CD8-positive, alpha-beta memory T cell (primary cell): ENCODE results near the gene IFIT3. TPM values are rescaled to one million over a fixed set of nuclear protein-coding genes. Genes with fewer than 3 reads are reported as not detected.

ENCODE experiments used
- CTCF ChIA-PET: fragments of 350-600 bp; sonication (Branson Sonifier 250); formaldehyde crosslinking; loops from one replicate; lab custom pipeline; 2021; ENCODE audit warnings: antibody characterized with exemption; lab: Charles Lee
- POLR2A ChIA-PET: fragments of 350-600 bp; sonication (Branson Sonifier 250); formaldehyde crosslinking; loops from one replicate; lab custom pipeline; 2021; ENCODE audit warnings: antibody characterized with exemption; lab: Charles Lee
- DNase-seq, 5 donors: peaks; one replicate each; pipeline versions ENCODE4 v3.0.0 to v3.0.0-alpha.2; 2020 to 2022; ENCODE audit warnings: mixed read lengths in 1 of 5
- H3K27ac ChIP-seq: one replicate; pipeline ENCODE4 v1.7.0; 2013; ENCODE audit warnings: low read depth, mild to moderate bottlenecking, low read length, moderate library complexity
- H3K27me3 ChIP-seq: 2 replicates; pipeline ENCODE4 v1.7.0; 2013; ENCODE audit warnings: low read length, mild to moderate bottlenecking; ENCODE audit not compliant: insufficient read depth, poor library complexity, severe bottlenecking
- H3K36me3 ChIP-seq: 2 replicates; pipeline ENCODE4 v1.7.0; 2013; ENCODE audit warnings: mild to moderate bottlenecking, low read length, moderate library complexity; ENCODE audit not compliant: insufficient read depth
- H3K4me1 ChIP-seq: 2 replicates; pipeline ENCODE4 v1.7.0; 2013; ENCODE audit warnings: mild to moderate bottlenecking, low read length, moderate library complexity; ENCODE audit not compliant: insufficient read depth
- H3K4me3 ChIP-seq: 2 replicates; pipeline ENCODE4 v1.7.0; 2013; ENCODE audit warnings: mild to moderate bottlenecking, low read length
- H3K9me3 ChIP-seq: 2 replicates; pipeline ENCODE4 v1.7.0; 2013; ENCODE audit warnings: mild to moderate bottlenecking, low read length
- H3K27ac Mint-ChIP-seq, 8 donors: one replicate each; pipeline ENCODE4 v1.8.0; 2020 to 2021; ENCODE audit warnings: mixed read lengths in 8 of 8, mild to moderate bottlenecking in 6 of 8, inconsistent platforms in 3 of 8, moderate library complexity in 3 of 8
- H3K27me3 Mint-ChIP-seq, 2 donors: one replicate each; pipeline ENCODE4 v1.8.0; 2020 to 2021; ENCODE audit warnings: mixed read lengths in 2 of 2, mild to moderate bottlenecking in 1 of 2, moderate library complexity in 1 of 2
- H3K36me3 Mint-ChIP-seq, 3 donors: one replicate each; pipeline ENCODE4 v1.8.0; 2020 to 2021; ENCODE audit warnings: mixed read lengths in 3 of 3, inconsistent platforms in 1 of 3, mild to moderate bottlenecking in 1 of 3
- H3K4me1 Mint-ChIP-seq, 3 donors: one replicate each; pipeline ENCODE4 v1.8.0; 2020 to 2021; ENCODE audit warnings: mixed read lengths in 3 of 3, inconsistent platforms in 1 of 3, mild to moderate bottlenecking in 1 of 3
- H3K4me3 Mint-ChIP-seq, 7 donors: one replicate each; pipeline ENCODE4 v1.8.0; 2020 to 2021; ENCODE audit warnings: mixed read lengths in 7 of 7, mild to moderate bottlenecking in 6 of 7, moderate library complexity in 4 of 7, inconsistent platforms in 2 of 7
- H3K9me3 Mint-ChIP-seq, 5 donors: one replicate each; pipeline ENCODE4 v1.8.0; 2020 to 2022; ENCODE audit warnings: mixed read lengths in 5 of 5, mild to moderate bottlenecking in 3 of 5, moderate library complexity in 2 of 5, inconsistent platforms in 1 of 5
- polyA plus RNA-seq: library from polyadenylated mRNA; unstranded; fragments of 300-500 nt; fragmentation: Illumina TruSeq; gene quantifications from one replicate; pipeline ENCODE4 v1.2.3, GENCODE V29; 2021
- total RNA-seq, 2 experiments: library from RNA; stranded (reverse); gene quantifications; one replicate each; pipeline ENCODE4 v1.2.3, GENCODE V29; 2021

Gene IFIT3
- total and polyA plus RNA-seq, 3 experiments from 2014 or later, result 0.35 to 3.7 (median 0.63) TPM

DNA sequence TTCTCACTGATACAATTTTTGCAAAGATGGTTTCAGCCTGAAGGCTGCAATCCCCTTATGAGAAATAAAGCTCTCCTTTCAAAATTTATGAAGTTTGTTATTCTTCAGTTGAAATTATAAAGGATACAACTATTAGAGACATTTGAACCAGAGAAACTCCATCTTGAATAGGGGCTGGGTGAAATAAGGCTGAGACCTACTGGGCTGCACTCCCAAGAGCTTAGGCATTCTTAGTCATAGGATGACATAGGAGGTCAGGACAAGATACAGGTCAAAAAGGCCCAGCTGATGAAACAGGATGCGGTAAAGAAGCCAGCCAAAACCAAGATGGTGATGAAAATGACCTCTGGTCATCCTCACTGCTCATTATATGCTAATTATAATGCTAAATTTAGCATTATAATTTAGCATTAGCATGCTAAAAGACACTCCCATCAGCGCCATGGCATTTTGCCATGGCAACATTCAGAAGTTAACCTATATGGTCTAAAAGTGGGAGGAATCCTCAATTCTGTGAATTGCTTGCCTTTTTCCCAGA, 27.7 kb downstream of the IFIT3 start:
- no peak for DNase-seq
- Histone ChIP-seq H3K4me1 (no peaks in the 10 kb centered on the region), H3K4me3 (no peak overlapping the region), H3K27ac (no peak overlapping the region), H3K9me3 (no peaks in the 10 kb centered on the region), H3K36me3 (no peaks in the 10 kb centered on the region), H3K27me3 (no peaks in the 10 kb centered on the region)
- Mint-ChIP-seq H3K36me3 (peaks cover 0 to 4% (median 2%) of the 10 kb centered on the region in 3 donors), H3K4me1 (no peaks in the 10 kb centered on the region), H3K27me3 (peaks cover 19 to 38% of the 10 kb centered on the region in 2 donors), H3K9me3 (peaks cover 0 to 5% (median 0%) of the 10 kb centered on the region in 5 donors), H3K4me3 (no peak overlapping the region), H3K27ac (no peak overlapping the region)
- ChIA-PET CTCF (no interaction called here), POLR2A (no interaction called here)

DNA sequence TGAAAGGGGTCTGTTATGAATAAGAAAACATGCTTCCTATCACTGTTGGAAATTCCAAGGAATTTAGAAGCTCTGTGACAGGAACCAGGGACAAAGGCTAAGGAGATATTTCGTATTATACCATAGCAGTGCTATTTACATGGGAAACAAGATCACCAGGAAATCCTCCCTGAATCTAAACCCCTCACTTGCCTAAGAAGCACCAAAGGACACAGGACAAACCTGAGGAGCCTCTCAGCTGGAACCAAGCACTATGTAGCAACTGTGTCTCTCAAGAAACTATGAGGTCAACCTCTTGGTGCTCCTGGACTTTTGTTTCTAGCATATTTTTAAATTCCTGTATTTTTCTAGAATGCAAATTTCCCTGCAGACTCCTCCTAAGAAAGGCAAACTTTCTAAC, 29.3 kb downstream of the IFIT3 start:
- no peaks in the 10 kb centered on the region for H3K36me3 ChIP-seq
- H3K27me3 ChIP-seq, result no peaks in the 10 kb centered on the region
- no peak overlapping the region for H3K4me3 ChIP-seq
- Mint-ChIP-seq H3K9me3 (peaks cover 0 to 5% (median 0%) of the 10 kb centered on the region in 5 donors), H3K4me3 (no peak overlapping the region), H3K27ac (no peak overlapping the region), H3K27me3 (peaks cover 16 to 34% of the 10 kb centered on the region in 2 donors), H3K4me1 (no peaks in the 10 kb centered on the region), H3K36me3 (peaks cover 0 to 4% (median 2%) of the 10 kb centered on the region in 3 donors)
- no peaks in the 10 kb centered on the region for H3K9me3 ChIP-seq
- DNase-seq, result no peak
- ChIA-PET CTCF (no interaction called here), POLR2A (no interaction called here)
- no peak overlapping the region for H3K27ac ChIP-seq
- no peaks in the 10 kb centered on the region for H3K4me1 ChIP-seq

DNA sequence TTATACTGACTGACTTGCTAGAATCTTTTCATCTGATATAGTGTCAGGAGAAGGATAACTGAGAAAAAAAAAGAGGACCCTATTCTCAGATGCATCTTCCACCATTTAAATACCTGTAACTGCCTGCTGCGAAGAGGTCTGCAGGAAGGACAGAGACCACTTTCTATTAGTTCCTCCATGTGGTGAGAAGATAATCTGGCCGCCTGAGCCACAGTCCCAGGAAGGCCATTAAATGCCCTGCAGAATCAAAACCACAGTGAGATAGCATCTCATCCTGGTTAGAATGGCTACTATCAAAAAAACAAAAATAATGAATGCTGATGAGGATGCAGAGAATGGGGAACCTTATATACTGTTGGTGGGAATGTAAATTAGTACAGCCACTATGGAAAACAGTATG, 30.2 kb downstream of the IFIT3 start:
- peaks cover 12 to 28% of the 10 kb centered on the region in 2 donors for H3K27me3 Mint-ChIP-seq
- H3K36me3 Mint-ChIP-seq, result peaks cover 0 to 4% (median 2%) of the 10 kb centered on the region in 3 donors
- peaks cover 0 to 5% (median 0%) of the 10 kb centered on the region in 5 donors for H3K9me3 Mint-ChIP-seq
- H3K9me3 ChIP-seq, result no peaks in the 10 kb centered on the region
- no peak overlapping the region for H3K27ac Mint-ChIP-seq
- H3K27ac ChIP-seq, result no peak overlapping the region
- ChIA-PET POLR2A (no interaction called here), CTCF (no interaction called here)
- H3K36me3 ChIP-seq, result no peaks in the 10 kb centered on the region
- H3K4me1 Mint-ChIP-seq, result no peaks in the 10 kb centered on the region
- no peaks in the 10 kb centered on the region for H3K27me3 ChIP-seq
- H3K4me3 ChIP-seq, result no peak overlapping the region
- no peak overlapping the region for H3K4me3 Mint-ChIP-seq
- DNase-seq, result no peak
- H3K4me1 ChIP-seq, result no peaks in the 10 kb centered on the region

DNA sequence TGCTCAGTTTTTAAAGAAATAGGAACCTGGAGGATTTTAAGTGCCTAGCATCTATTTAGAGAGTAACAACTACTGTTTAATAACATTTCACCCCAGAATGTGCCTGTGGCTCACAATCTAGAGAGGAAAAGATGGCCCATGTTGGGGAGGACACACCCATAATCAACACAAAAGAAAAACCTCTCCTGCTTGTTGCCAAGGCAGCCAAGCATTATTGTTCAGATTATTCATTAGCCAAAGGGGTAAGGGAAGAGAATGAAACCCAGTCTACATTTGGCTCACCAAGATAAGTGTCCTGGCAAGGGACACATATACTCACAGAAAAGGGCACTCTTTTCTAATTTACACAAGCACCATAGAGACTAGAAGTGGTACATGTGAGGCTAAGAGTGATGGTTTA, 32.4 kb downstream of the IFIT3 start:
- no peaks in the 10 kb centered on the region for H3K27me3 ChIP-seq
- Mint-ChIP-seq H3K9me3 (no peaks in the 10 kb centered on the region), H3K4me1 (peaks cover 0 to 7% (median 4%) of the 10 kb centered on the region in 3 donors), H3K27ac (no peak overlapping the region), H3K4me3 (no peak overlapping the region), H3K36me3 (no peaks in the 10 kb centered on the region), H3K27me3 (peaks cover 6 to 12% of the 10 kb centered on the region in 2 donors)
- H3K27ac ChIP-seq, result no peak overlapping the region
- no peak overlapping the region for H3K4me3 ChIP-seq
- ChIA-PET CTCF (no interaction called here), POLR2A (no interaction called here)
- H3K9me3 ChIP-seq, result no peaks in the 10 kb centered on the region
- DNase-seq, result no peak
- peaks cover 5% of the 10 kb centered on the region for H3K4me1 ChIP-seq
- no peaks in the 10 kb centered on the region for H3K36me3 ChIP-seq

DNA sequence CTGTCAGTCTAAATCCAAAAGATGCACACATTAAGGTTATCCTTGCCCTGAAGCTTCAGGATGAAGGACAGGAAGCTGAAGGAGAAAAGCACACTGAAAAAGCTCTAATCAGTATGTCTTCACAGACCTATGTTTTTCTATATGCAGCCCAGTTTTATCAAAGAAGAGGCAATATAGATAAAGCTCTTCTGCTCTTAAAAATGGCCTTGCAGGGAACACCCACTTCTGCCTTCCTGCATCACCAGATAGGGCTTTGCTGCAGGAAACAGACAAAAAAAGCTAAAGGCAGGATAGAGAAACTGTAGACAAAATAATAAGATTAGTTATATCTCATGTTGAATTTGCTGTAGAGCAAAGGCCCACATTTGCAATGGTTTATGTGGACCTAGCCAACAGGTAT, 35.1 kb downstream of the IFIT3 start:
- Mint-ChIP-seq H3K36me3 (no peaks in the 10 kb centered on the region), H3K27me3 (peaks cover 7% of the 10 kb centered on the region in 2 donors), H3K27ac (no peak overlapping the region), H3K4me1 (peaks cover 7 to 15% (median 11%) of the 10 kb centered on the region in 3 donors), H3K4me3 (no peak overlapping the region), H3K9me3 (no peaks in the 10 kb centered on the region)
- Histone ChIP-seq H3K27ac (no peak overlapping the region), H3K36me3 (no peaks in the 10 kb centered on the region), H3K4me3 (no peak overlapping the region), H3K4me1 (peaks cover 5% of the 10 kb centered on the region), H3K27me3 (no peaks in the 10 kb centered on the region), H3K9me3 (no peaks in the 10 kb centered on the region)
- CTCF ChIA-PET, result interaction anchor here (0.6 to 0.9 kb wide), 2 partner anchors 16 to 59 kb away, joined by 3 to 4 read pairs; no protein-coding TSS in a partner anchor
- POLR2A ChIA-PET, result no interaction called here
- no peak for DNase-seq

DNA sequence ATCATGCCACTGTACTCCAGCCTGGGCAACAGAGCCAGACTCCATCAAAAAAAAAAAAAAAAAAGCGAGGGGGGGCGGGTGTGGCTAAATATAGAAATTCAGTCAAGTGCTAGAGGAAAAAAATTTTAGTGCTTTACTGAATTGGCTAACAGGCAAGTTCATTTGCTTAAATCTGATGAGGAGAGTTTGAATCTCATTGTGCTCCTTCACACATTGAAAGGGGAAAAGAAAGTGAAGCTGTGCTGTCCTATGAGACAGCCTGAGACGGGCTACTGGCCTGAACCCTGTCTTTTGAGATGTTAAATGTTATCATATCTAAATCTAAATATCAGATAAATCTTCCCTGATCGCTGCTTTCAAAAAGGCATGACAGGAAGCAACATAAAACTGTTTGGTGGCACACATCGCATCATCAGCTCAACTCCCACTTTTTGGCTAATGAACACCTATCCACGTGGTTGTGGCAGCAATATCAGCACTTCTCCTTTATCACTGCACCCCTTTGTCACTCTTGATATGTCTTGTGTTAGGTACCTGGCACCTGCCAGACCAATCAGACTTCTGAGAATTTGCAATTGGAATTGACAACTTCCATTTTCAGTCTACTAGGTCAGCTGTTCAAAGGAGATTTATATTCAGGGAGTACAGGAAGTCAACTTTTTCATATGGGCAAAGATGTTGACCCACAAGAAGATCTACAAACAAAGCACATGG, 36.1 kb downstream of the IFIT3 start:
- Mint-ChIP-seq H3K9me3 (no peaks in the 10 kb centered on the region), H3K27me3 (peaks cover 7% of the 10 kb centered on the region in 2 donors), H3K27ac (no peak overlapping the region), H3K36me3 (no peaks in the 10 kb centered on the region), H3K4me3 (no peak overlapping the region), H3K4me1 (peaks cover 11 to 18% (median 16%) of the 10 kb centered on the region in 3 donors)
- H3K4me3 ChIP-seq, result no peak overlapping the region
- ChIA-PET CTCF (interaction anchor here (0.6 to 1.1 kb wide), 3 partner anchors 25 to 337 kb away, joined by 3 to 4 read pairs (median 3); partner anchors contain the start of gene KIF20B), POLR2A (no interaction called here)
- no peak overlapping the region for H3K27ac ChIP-seq
- no peaks in the 10 kb centered on the region for H3K27me3 ChIP-seq
- no peaks in the 10 kb centered on the region for H3K36me3 ChIP-seq
- H3K4me1 ChIP-seq, result peaks cover 5% of the 10 kb centered on the region
- no peak for DNase-seq
- H3K9me3 ChIP-seq, result no peaks in the 10 kb centered on the region

DNA sequence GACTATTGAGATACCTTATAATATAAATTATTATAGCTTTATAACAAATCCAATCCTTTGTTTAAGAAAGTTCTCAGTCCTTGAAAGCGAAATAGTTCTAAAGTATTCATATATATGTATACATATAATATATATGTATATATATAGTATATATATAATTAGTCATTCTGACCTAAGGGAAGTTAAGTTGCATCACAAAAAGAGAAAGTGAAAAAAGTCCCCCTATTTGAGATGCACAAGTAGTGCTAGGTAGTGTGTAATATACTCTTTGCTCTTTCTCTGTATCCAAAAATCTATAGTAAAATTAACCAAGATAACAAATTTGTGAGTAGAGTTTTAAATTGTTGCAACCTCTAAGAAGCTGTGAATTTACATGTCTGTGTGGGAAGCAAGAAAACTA, 36.7 kb downstream of the IFIT3 start:
- POLR2A ChIA-PET, result no interaction called here

DNA sequence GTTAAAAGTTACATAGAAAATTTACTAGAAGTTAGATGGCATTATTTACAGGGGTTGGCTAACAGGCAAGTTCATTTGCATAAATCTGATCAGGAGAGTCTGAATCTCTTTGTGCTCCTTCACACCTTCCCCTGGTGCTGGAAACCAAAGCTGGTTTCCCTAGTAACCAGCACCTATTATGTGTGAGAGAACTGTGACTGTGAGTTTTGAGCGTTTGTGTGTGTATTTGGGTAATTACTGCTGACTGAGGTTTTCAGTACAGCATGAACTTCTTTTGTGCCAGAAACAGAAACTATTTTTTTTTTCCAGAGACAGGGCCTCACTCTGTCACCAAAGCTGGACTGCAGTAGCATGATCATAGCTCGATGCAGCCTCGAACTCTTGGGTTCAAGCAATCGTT, 39.7 kb downstream of the IFIT3 start:
- DNase-seq, result peak in 2 of 5 donors; percentile 39 to 53
- Mint-ChIP-seq H3K9me3 (no peaks in the 10 kb centered on the region), H3K27me3 (peaks cover 5 to 17% of the 10 kb centered on the region in 2 donors), H3K27ac (peak overlapping the region in 4 of 8 donors; percentile 11 to 49 (median 24)), H3K4me3 (peak overlapping the region in 2 of 7 donors; percentile 11 to 35), H3K36me3 (no peaks in the 10 kb centered on the region), H3K4me1 (peaks cover 11 to 18% (median 16%) of the 10 kb centered on the region in 3 donors)
- no peak overlapping the region for H3K4me3 ChIP-seq
- H3K27ac ChIP-seq, result no peak overlapping the region
- H3K9me3 ChIP-seq, result no peaks in the 10 kb centered on the region
- ChIA-PET POLR2A (no interaction called here), CTCF (interaction anchor here (1.2 to 1.6 kb wide), 2 partner anchors 26 to 94 kb away, joined by 3 to 4 read pairs; no protein-coding TSS in a partner anchor)
- H3K27me3 ChIP-seq, result no peaks in the 10 kb centered on the region
- H3K4me1 ChIP-seq, result peaks cover 5% of the 10 kb centered on the region
- H3K36me3 ChIP-seq, result no peaks in the 10 kb centered on the region

More for the DNA sequence above, 36.7 kb downstream of the IFIT3 start:
- H3K27me3 ChIP-seq, result no peaks in the 10 kb centered on the region
- H3K4me3 Mint-ChIP-seq, result no peak overlapping the region
- no peak overlapping the region for H3K27ac ChIP-seq
- H3K9me3 ChIP-seq, result no peaks in the 10 kb centered on the region
- no peak overlapping the region for H3K4me3 ChIP-seq
- no peak for DNase-seq
- peaks cover 5% of the 10 kb centered on the region for H3K4me1 ChIP-seq
- CTCF ChIA-PET, result interaction anchor here (0.9 to 1.1 kb wide), 2 partner anchors 26 to 337 kb away, joined by 3 read pairs; partner anchors contain the start of gene KIF20B
- H3K9me3 Mint-ChIP-seq, result no peaks in the 10 kb centered on the region
- H3K27ac Mint-ChIP-seq, result no peak overlapping the region
- H3K36me3 ChIP-seq, result no peaks in the 10 kb centered on the region
- peaks cover 7 to 8% of the 10 kb centered on the region in 2 donors for H3K27me3 Mint-ChIP-seq
- H3K36me3 Mint-ChIP-seq, result no peaks in the 10 kb centered on the region
- H3K4me1 Mint-ChIP-seq, result peaks cover 11 to 18% (median 16%) of the 10 kb centered on the region in 3 donors
